Loucy (cell line): ENCODE results near the gene NME1.

Experiments used
- EZH2phosphoT487 ChIP-seq: fragments of 200-600 bp; IDR thresholded peaks from 2 replicates; pipeline ENCODE4 v1.6.1; 2018; ENCODE audit warnings: antibody characterized with exemption, mild to moderate bottlenecking, moderate library complexity, borderline replicate concordance
- TF ChIP-seq, protein P1 (sequence below): fragments of 200-600 bp; sonication (generic); conservative IDR thresholded peaks from 2 replicates; pipeline ENCODE4 v1.5.1; 2014; ENCODE audit warnings: mild to moderate bottlenecking, antibody characterized with exemption, low read length

DNA sequence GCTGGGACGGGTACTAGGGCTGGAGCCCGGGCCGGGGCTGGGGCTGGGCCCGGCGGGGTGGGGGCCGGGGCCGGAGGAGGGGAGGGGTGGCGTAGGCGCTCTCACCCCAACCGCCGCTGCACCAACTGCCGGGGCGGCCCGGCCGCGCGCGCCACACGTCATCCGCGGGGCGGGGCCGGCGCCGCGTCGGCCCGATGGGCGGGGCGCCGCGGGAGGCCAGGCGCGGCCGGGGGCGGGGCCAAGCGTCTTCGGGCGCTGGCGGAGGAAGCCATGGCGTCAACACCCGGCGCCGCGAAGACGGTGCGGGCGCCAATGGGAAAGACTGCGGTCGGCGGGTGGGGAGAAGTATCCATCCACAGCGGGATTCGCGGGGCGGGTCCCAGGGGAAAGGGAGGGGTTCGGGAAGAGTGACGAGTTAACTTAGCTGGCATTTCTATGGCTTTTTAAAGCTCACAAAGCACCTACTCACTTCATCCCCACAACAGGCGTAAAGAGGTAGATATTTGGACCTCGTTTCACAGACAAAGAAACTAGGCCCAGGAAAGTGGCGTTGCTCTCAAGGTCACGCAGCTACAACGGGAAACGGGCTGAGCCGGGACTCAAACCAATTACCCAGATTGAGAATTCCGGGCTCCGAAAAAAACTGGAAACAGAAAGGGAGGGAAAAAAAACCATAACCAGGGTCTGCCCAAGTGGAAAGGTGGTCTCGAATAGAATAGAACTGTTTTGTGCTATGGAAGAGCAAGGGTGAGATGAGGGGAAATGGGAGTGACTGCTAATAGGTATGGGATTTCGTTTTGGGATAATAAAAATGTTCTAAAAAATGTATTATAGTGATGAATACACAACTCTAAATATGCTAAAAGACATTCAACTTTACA is 32.4 kb upstream of the NME1 start, which contains the start of gene SPAG9:
- TF ChIP-seq, protein P1, sequence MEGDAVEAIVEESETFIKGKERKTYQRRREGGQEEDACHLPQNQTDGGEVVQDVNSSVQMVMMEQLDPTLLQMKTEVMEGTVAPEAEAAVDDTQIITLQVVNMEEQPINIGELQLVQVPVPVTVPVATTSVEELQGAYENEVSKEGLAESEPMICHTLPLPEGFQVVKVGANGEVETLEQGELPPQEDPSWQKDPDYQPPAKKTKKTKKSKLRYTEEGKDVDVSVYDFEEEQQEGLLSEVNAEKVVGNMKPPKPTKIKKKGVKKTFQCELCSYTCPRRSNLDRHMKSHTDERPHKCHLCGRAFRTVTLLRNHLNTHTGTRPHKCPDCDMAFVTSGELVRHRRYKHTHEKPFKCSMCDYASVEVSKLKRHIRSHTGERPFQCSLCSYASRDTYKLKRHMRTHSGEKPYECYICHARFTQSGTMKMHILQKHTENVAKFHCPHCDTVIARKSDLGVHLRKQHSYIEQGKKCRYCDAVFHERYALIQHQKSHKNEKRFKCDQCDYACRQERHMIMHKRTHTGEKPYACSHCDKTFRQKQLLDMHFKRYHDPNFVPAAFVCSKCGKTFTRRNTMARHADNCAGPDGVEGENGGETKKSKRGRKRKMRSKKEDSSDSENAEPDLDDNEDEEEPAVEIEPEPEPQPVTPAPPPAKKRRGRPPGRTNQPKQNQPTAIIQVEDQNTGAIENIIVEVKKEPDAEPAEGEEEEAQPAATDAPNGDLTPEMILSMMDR: no peak
- TF ChIP-seq EZH2phosphoT487: no peak
